ENCODE data around the gene SCN2A. TPM values are rescaled to one million over a fixed set of nuclear protein-coding genes. Genes with fewer than 3 reads are reported as not detected.

Gene SCN2A
- total RNA-seq, 2 donors from 2014 or later, result 0.12 TPM; not detected in 1

GRCh38 chr2:165274698-165275097 lies 35.5 kb downstream of the SCN2A start:
- Mint-ChIP-seq H3K27ac (no peak overlapping the region), H3K4me3 (no peak overlapping the region), H3K27me3 (ENCODE audit: low read depth) (no peaks in the 10 kb centered on the region), H3K4me1 (ENCODE audit: low read depth) (peaks cover 20% of the 10 kb centered on the region), H3K36me3 (ENCODE audit: insufficient read depth in 2 of 2) (no peaks in the 10 kb centered on the region), H3K9me3 (peaks cover 0 to 1% of the 10 kb centered on the region in 2 donors)
- no peak for ATAC-seq (replicated peaks in 1 of 2)
- DNase-seq, result no peak

GRCh38 chr2:165275932-165276331 lies 36.7 kb downstream of the SCN2A start:
- H3K27ac Mint-ChIP-seq, result no peak overlapping the region
- peaks cover 0 to 1% of the 10 kb centered on the region in 2 donors for H3K9me3 Mint-ChIP-seq
- no peaks in the 10 kb centered on the region for H3K27me3 Mint-ChIP-seq (ENCODE audit: low read depth)
- H3K4me3 Mint-ChIP-seq, result no peak overlapping the region
- H3K4me1 Mint-ChIP-seq (ENCODE audit: low read depth), result peaks cover 20% of the 10 kb centered on the region
- ATAC-seq (replicated peaks in 1 of 2) (no peak), DNase-seq (no peak)
- H3K36me3 Mint-ChIP-seq (ENCODE audit: insufficient read depth in 2 of 2), result no peaks in the 10 kb centered on the region

- Mint-ChIP-seq H3K4me1 (ENCODE audit: low read depth) (peaks cover 20% of the 10 kb centered on the region), H3K9me3 (peaks cover 1 to 2% of the 10 kb centered on the region in 2 donors), H3K4me3 (no peak overlapping the region), H3K27me3 (ENCODE audit: low read depth) (no peaks in the 10 kb centered on the region), H3K36me3 (ENCODE audit: insufficient read depth in 2 of 2) (no peaks in the 10 kb centered on the region), H3K27ac (peak overlapping the region; percentile 30)
- ATAC-seq (replicated peaks in 1 of 2) (no peak), DNase-seq (no peak)
Observed at GRCh38 chr2:165277295-165277694, 38.1 kb downstream of the SCN2A start.

- H3K27me3 Mint-ChIP-seq (ENCODE audit: low read depth), result no peaks in the 10 kb centered on the region
- H3K36me3 Mint-ChIP-seq (ENCODE audit: insufficient read depth in 2 of 2), result no peaks in the 10 kb centered on the region
- ATAC-seq (replicated peaks in 1 of 2), result no peak
- peak overlapping the region; percentile 30 for H3K27ac Mint-ChIP-seq
- peak overlapping the region; percentile 6 to 7 for H3K4me3 Mint-ChIP-seq
- peaks cover 1 to 2% of the 10 kb centered on the region in 2 donors for H3K9me3 Mint-ChIP-seq
- H3K4me1 Mint-ChIP-seq (ENCODE audit: low read depth), result peaks cover 20% of the 10 kb centered on the region
- no peak for DNase-seq
Observed at GRCh38 chr2:165277860-165278656, 38.8 kb downstream of the SCN2A start.

- no peak for DNase-seq
- Mint-ChIP-seq H3K27ac (no peak overlapping the region), H3K9me3 (peaks cover 1 to 2% of the 10 kb centered on the region in 2 donors), H3K27me3 (ENCODE audit: low read depth) (no peaks in the 10 kb centered on the region), H3K36me3 (ENCODE audit: insufficient read depth in 2 of 2) (no peaks in the 10 kb centered on the region), H3K4me3 (no peak overlapping the region), H3K4me1 (ENCODE audit: low read depth) (peaks cover 13% of the 10 kb centered on the region)
- no peak for ATAC-seq (replicated peaks in 1 of 2)
Observed at GRCh38 chr2:165280356-165280755, 41.1 kb downstream of the SCN2A start.

- Mint-ChIP-seq H3K27me3 (ENCODE audit: low read depth) (no peaks in the 10 kb centered on the region), H3K27ac (no peak overlapping the region), H3K4me3 (no peak overlapping the region), H3K4me1 (ENCODE audit: low read depth) (peaks cover 13% of the 10 kb centered on the region), H3K9me3 (peaks cover 1 to 2% of the 10 kb centered on the region in 2 donors), H3K36me3 (ENCODE audit: insufficient read depth in 2 of 2) (no peaks in the 10 kb centered on the region)
- ATAC-seq (replicated peaks in 1 of 2) (no peak), DNase-seq (no peak)
Observed at GRCh38 chr2:165281387-165281786, 42.2 kb downstream of the SCN2A start.

- Mint-ChIP-seq H3K27ac (no peak overlapping the region), H3K4me3 (no peak overlapping the region), H3K9me3 (peaks cover 1 to 2% of the 10 kb centered on the region in 2 donors), H3K4me1 (ENCODE audit: low read depth) (peaks cover 5% of the 10 kb centered on the region), H3K27me3 (ENCODE audit: low read depth) (no peaks in the 10 kb centered on the region), H3K36me3 (ENCODE audit: insufficient read depth in 2 of 2) (no peaks in the 10 kb centered on the region)
- ATAC-seq (replicated peaks in 1 of 2), result no peak
- no peak for DNase-seq
Observed at GRCh38 chr2:165283342-165283741, 44.1 kb downstream of the SCN2A start.

GRCh38 chr2:165287094-165287778 lies 48.0 kb downstream of the SCN2A start:
- H3K27me3 Mint-ChIP-seq (ENCODE audit: low read depth), result no peaks in the 10 kb centered on the region
- no peaks in the 10 kb centered on the region for H3K4me1 Mint-ChIP-seq (ENCODE audit: low read depth)
- no peaks in the 10 kb centered on the region for H3K36me3 Mint-ChIP-seq (ENCODE audit: insufficient read depth in 2 of 2)
- H3K4me3 Mint-ChIP-seq, result no peak overlapping the region
- DNase-seq (no peak), ATAC-seq (replicated peaks in 1 of 2) (no peak)
- no peak overlapping the region for H3K27ac Mint-ChIP-seq
- H3K9me3 Mint-ChIP-seq, result no peaks in the 10 kb centered on the region

- H3K4me3 Mint-ChIP-seq, result no peak overlapping the region
- no peak overlapping the region for H3K27ac Mint-ChIP-seq
- ATAC-seq (replicated peaks in 1 of 2), result no peak
- no peak for DNase-seq
- no peaks in the 10 kb centered on the region for H3K9me3 Mint-ChIP-seq
- no peaks in the 10 kb centered on the region for H3K4me1 Mint-ChIP-seq (ENCODE audit: low read depth)
- H3K27me3 Mint-ChIP-seq (ENCODE audit: low read depth), result no peaks in the 10 kb centered on the region
- no peaks in the 10 kb centered on the region for H3K36me3 Mint-ChIP-seq (ENCODE audit: insufficient read depth in 2 of 2)
Observed at GRCh38 chr2:165289069-165289468, 49.9 kb downstream of the SCN2A start.

GRCh38 chr2:165293440-165294420 lies 54.5 kb downstream of the SCN2A start:
- Mint-ChIP-seq H3K9me3 (no peaks in the 10 kb centered on the region), H3K4me1 (ENCODE audit: low read depth) (no peaks in the 10 kb centered on the region), H3K27ac (peak overlapping the region; percentile 28), H3K4me3 (peak overlapping the region in 1 of 2 donors; percentile 61), H3K27me3 (ENCODE audit: low read depth) (no peaks in the 10 kb centered on the region), H3K36me3 (ENCODE audit: insufficient read depth in 2 of 2) (no peaks in the 10 kb centered on the region)
- DNase-seq (peak; percentile 53 to 58), ATAC-seq (replicated peaks in 1 of 2) (peak; percentile 100)

GRCh38 chr2:165294912-165295311 lies 55.7 kb downstream of the SCN2A start:
- H3K27me3 Mint-ChIP-seq (ENCODE audit: low read depth), result no peaks in the 10 kb centered on the region
- no peaks in the 10 kb centered on the region for H3K9me3 Mint-ChIP-seq
- no peak overlapping the region for H3K4me3 Mint-ChIP-seq
- no peak for DNase-seq
- no peak for ATAC-seq (replicated peaks in 1 of 2)
- H3K4me1 Mint-ChIP-seq (ENCODE audit: low read depth), result no peaks in the 10 kb centered on the region
- no peak overlapping the region for H3K27ac Mint-ChIP-seq
- H3K36me3 Mint-ChIP-seq (ENCODE audit: insufficient read depth in 2 of 2), result no peaks in the 10 kb centered on the region

- H3K4me3 Mint-ChIP-seq, result no peak overlapping the region
- no peaks in the 10 kb centered on the region for H3K36me3 Mint-ChIP-seq (ENCODE audit: insufficient read depth in 2 of 2)
- H3K27ac Mint-ChIP-seq, result no peak overlapping the region
- no peak for DNase-seq
- no peaks in the 10 kb centered on the region for H3K4me1 Mint-ChIP-seq (ENCODE audit: low read depth)
- ATAC-seq (replicated peaks in 1 of 2), result no peak
- no peaks in the 10 kb centered on the region for H3K9me3 Mint-ChIP-seq
- H3K27me3 Mint-ChIP-seq (ENCODE audit: low read depth), result no peaks in the 10 kb centered on the region
Observed at GRCh38 chr2:165295643-165296042, 56.4 kb downstream of the SCN2A start.

All from activated T-cell treated with anti-CD3 and anti-CD28 coated beads, Interleukin-2, amount 50 U/mL, for 72 hours (primary cell).